Heart right ventricle (tissue), 16 donors: ENCODE data around the gene METAP1. TPM values are rescaled to one million over a fixed set of nuclear protein-coding genes. Genes with fewer than 3 reads are reported as not detected.
A peak's percentile ranks its signal among the peaks of the same experiment; 100 is the strongest.
"Not testable (repeated sequence)": the region's sequence is repeated elsewhere in the genome, so short reads cannot be mapped to it uniquely, and the experiment has no call there.

ENCODE experiments used
- ATAC-seq, 8 donors: fragments of 200-7000 bp; cut with Tn5 transposase; one replicate each; pipeline ENCODE4 v1.9.1; 2020; ENCODE audit warnings: mild to moderate bottlenecking in 8 of 8, moderate library complexity in 8 of 8, moderate number of reproducible peaks in 1 of 8
- DNase-seq, 2 donors: peaks; one replicate each; pipeline ENCODE4 v3.0.0-alpha.2; 2020
- H3K27ac ChIP-seq, 10 donors: fragments of 200-600 bp; sonication (generic) in 2 of 10; one replicate each; pipeline versions ENCODE4 v1.5.0 to v1.8.0; 2020 to 2022; ENCODE audit warnings: mild to moderate bottlenecking in 3 of 10
- H3K27me3 ChIP-seq, 7 donors: fragments of 200-600 bp; one replicate each; pipeline ENCODE4 v1.8.0; 2021 to 2022; ENCODE audit warnings: mild to moderate bottlenecking in 2 of 7
- H3K36me3 ChIP-seq, 9 donors: fragments of 200-600 bp; sonication (generic) in 1 of 9; one replicate each; pipeline versions ENCODE4 v1.5.0 to v1.8.0; 2020 to 2022; ENCODE audit warnings: mild to moderate bottlenecking in 2 of 9
- H3K4me1 ChIP-seq, 9 donors: fragments of 200-600 bp; sonication (generic) in 1 of 9; one replicate each; pipeline versions ENCODE4 v1.5.0 to v1.8.0; 2020 to 2022; ENCODE audit warnings: mild to moderate bottlenecking in 4 of 9
- H3K4me3 ChIP-seq, 10 donors: fragments of 200-600 bp; sonication (generic) in 2 of 10; one replicate each; pipeline versions ENCODE4 v1.5.0 to v1.8.0; 2020 to 2022; ENCODE audit warnings: mild to moderate bottlenecking in 7 of 10, moderate library complexity in 2 of 10
- H3K9me3 ChIP-seq, 11 donors: fragments of 200-600 bp in 10 of 11; sonication (generic) in 2 of 11; one replicate each; pipeline versions ENCODE4 v1.5.0 to v1.8.0; 2013 to 2022; ENCODE audit warnings: mild to moderate bottlenecking in 2 of 11, control low read depth in 1 of 11, moderate library complexity in 1 of 11
- CTCF ChIP-seq, 9 donors: fragments of 200-600 bp; sonication (generic) in 2 of 9; IDR thresholded peaks; one replicate each; pipeline versions ENCODE4 v1.5.0 to v1.8.0; 2021 to 2022; ENCODE audit warnings: antibody characterized with exemption in 9 of 9, mild to moderate bottlenecking in 5 of 9, moderate library complexity in 1 of 9
- WGBS, 2 donors: extraction: QIAGEN DNeasy Blood & Tissue Kit; methylation state at CpG; one replicate each; pipeline ENCODE4 v1.1.7; 2013; ENCODE audit warnings: inconsistent platforms in 1 of 2; 5-methylcytosine and 5-hydroxymethylcytosine counted together
- intact Hi-C, 10 donors: fragments of 100-400 bp; cut with DNase I; formaldehyde crosslinking; loops; one replicate each; pipeline versions ENCODE4 v1.11.1 to v1.14.2; 2022
- polyA plus RNA-seq, 2 donors: library from polyadenylated mRNA; stranded (reverse); fragments of 200-250 nt; gene quantifications; one replicate each; pipeline ENCODE4 v1.2.3, GENCODE V29; 2013
- total RNA-seq, 10 donors: library from RNA; stranded (reverse); fragmentation: NEBNext Ultra II Directional in 3 of 10; extraction: Animal tissue kit (Norgen Biotek cat#: 25700) in 3 of 10; gene quantifications; one replicate each; pipeline versions ENCODE4 v1.2.1 to v1.2.4, GENCODE V29; 2021 to 2023
- donor health status: Arrhythmogenic right ventricular cardiomyopathy.
- donor health status: ischemic (EF 13 %, LVEDD 7.1; RV severe dilation, severe dysfunction).
- donor health status: healthy with polysubstance abuse.
- donor health status: DM: no; HTN: yes; CAD: no.
- donor health status: DM: no; HTN: no; CAD: no.
- donor health status: ischemic (EF 25% LVEDD 6.9; RV normal size, moderate dysfunction).
- donor health status: ischemic (EF 25% LVEDD 5.7; RV mildly dilated, moderate dysfunction).
- donor health status: healthy.
- donor health status: DM: yes; HTN: yes; CAD: no.
- donor health status: Ischemic cardiomyopathy.
- donor health status: ischemic (EF 35%, LVEDD 5.7; RV mildly dilated, moderate dysfunction).
- donor health status: nonischemic (EF 11% LVEDD 7.7; RV severe dilation, severe dysfunction).
- donor health status: DM: yes; HTN: yes; CAD: no.
- donor health status: PGD.
- donor health status: ischemic (EF 29% LVEDD 5.4; RV normal size, mild dysfunction).
- donor health status: nonischemic (EF 23%, LVEDD 6.1; RV moderate dilation, normal function).

METAP1 gene
- total and polyA plus RNA-seq, 12 donors: 37.7 to 79.7 (median 59.8) TPM

DNA sequence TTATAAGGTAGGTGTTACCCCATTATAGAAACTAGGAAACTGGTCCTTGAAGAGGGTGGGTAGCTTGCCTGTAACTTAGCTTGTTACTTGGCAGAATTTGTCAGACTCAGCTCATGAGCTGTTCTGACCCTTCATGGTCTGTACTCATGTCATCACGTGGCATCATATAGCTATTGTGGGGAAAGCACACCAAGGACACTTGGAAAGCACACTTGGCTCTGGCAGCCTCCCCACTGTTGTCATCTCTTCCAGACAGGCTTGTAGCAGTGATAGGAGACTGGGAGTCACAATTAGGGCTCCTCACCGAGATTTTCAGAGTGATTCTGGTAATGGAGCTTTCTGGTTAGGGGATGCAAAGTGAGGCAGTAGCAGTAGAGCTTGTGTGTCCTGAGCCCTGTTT, 62.7 kb downstream of the METAP1 start:
- H3K36me3 ChIP-seq: peaks cover 0 to 80% (median 5%) of the 10 kb centered on the region in 9 donors
- WGBS, 2 donors: 51 to 61% methylated on average over 2 of the region's 2 CpGs
- ATAC-seq: peak in 6 of 8 donors; percentile 49 to 86 (median 60)

DNA sequence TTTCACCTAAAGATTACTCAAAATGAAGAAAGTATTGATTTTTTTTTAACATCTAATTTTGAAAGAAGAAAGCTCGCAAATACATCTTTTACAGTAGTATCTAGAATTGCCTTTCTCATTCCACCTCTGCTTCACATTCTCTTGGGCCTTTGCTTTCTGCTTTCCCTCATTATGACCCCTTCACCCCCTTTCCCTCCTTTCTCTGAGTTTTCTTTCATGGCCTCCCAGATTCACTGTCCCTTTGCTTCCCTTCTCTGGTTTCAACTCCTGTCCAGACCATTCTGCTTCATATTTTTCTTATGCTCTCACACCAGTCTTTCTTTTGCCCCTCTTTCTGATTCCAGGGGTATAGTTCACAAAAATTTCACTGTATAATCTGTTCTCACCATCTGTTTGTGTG, 64.0 kb downstream of the METAP1 start:
- H3K4me3 ChIP-seq: no peak overlapping the region
- no peaks in the 10 kb centered on the region for H3K27me3 ChIP-seq
- 97 to 98% methylated on average over 1 of the region's 1 CpG for WGBS, 2 donors
- DNase-seq (no peak), ATAC-seq (no peak)
- peaks cover 0 to 80% (median 5%) of the 10 kb centered on the region in 9 donors for H3K36me3 ChIP-seq
- H3K4me1 ChIP-seq: peaks cover 0 to 33% (median 17%) of the 10 kb centered on the region in 9 donors
- peak overlapping the region in 5 of 10 donors; percentile 17 to 70 (median 55) for H3K27ac ChIP-seq
- intact Hi-C loops: loop anchor here in 9 of 10 donors (5.0 to 10.0 kb wide), 11 partner anchors 47 to 907 kb away; partner anchors contain the start of genes METAP1 (in 3 of the 9) and EIF4E (in 1 of the 9)
- H3K9me3 ChIP-seq: no peaks in the 10 kb centered on the region
- TF ChIP-seq CTCF (IDR thresholded peaks at IDR 0.05): no peak

More for the DNA sequence above, 62.7 kb downstream of the METAP1 start:
- intact Hi-C loops: loop anchor here in 9 of 10 donors (5.0 to 10.0 kb wide), 11 partner anchors 46 to 906 kb away; partner anchors contain the start of genes METAP1 (in 3 of the 9) and EIF4E (in 1 of the 9)
- Histone ChIP-seq H3K9me3 (no peaks in the 10 kb centered on the region), H3K27me3 (no peaks in the 10 kb centered on the region), H3K4me3 (no peak overlapping the region), H3K27ac (peak overlapping the region in 4 of 10 donors; percentile 39 to 64 (median 46)), H3K4me1 (peaks cover 0 to 33% (median 17%) of the 10 kb centered on the region in 9 donors)
- no peak for TF ChIP-seq CTCF (IDR thresholded peaks at IDR 0.05)
- DNase-seq: peak; percentile 18 to 33

DNA sequence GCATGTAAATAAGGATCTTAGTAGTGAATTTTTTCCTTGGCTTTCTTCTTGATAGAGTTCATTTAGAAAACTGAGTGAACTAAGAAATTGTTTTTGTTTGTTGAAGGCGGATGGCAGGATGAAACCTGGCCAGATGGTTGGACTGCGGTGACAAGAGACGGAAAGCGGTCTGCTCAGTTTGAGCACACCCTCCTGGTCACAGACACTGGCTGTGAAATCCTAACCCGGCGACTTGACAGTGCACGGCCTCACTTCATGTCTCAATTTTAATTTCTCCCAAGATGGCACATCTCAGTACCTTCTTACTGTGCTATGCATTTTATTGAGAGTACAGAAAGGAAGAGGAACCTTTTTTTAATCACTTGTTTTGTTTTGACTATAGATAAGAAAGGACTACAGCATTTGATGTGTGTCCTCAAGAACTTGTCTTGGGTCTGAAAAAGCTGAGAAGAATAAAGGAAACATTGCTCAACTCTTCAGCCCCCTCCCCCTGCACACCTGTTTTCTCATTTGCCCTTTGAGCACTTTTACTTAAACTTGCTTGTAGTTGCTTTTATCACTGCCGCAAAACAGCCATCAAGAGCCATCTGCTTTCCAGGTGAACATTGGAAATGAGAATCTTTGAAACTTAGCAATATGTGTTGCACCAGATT, 65.7 kb downstream of the METAP1 start:
- intact Hi-C loops: no loop called here
- Histone ChIP-seq H3K27ac (peak overlapping the region in 5 of 10 donors; percentile 50 to 70 (median 68)), H3K36me3 (peaks cover 0 to 88% (median 5%) of the 10 kb centered on the region in 9 donors), H3K4me3 (no peak overlapping the region), H3K4me1 (peaks cover 0 to 28% (median 13%) of the 10 kb centered on the region in 9 donors), H3K27me3 (no peaks in the 10 kb centered on the region), H3K9me3 (no peaks in the 10 kb centered on the region)
- DNase-seq (no peak), ATAC-seq (no peak)
- WGBS, 2 donors: 95 to 97% methylated on average over 8 of the region's 8 CpGs
- no peak for TF ChIP-seq CTCF (IDR thresholded peaks at IDR 0.05)

DNA sequence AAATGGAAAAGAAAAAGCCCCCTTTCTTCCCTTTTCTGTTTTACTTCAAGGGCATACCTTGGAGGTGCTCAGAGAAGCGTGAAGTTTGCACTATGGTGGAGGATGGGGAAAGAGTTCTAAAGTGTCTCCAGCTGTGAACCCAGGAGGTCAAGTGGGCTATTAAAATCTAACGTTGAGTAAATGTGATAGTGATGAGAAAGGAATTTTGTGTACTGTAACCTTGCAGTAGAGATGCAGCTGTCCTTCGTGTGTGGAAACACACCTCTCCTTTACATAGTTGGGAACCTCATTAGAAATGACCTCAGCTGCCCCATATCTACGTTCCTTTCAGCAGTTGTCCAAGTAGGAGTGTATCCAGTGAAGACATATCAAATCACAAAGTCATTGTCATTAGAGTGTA, 66.6 kb downstream of the METAP1 start:
- WGBS, 2 donors: 35 to 53% methylated on average over 4 of the region's 4 CpGs
- intact Hi-C loops: no loop called here

DNA sequence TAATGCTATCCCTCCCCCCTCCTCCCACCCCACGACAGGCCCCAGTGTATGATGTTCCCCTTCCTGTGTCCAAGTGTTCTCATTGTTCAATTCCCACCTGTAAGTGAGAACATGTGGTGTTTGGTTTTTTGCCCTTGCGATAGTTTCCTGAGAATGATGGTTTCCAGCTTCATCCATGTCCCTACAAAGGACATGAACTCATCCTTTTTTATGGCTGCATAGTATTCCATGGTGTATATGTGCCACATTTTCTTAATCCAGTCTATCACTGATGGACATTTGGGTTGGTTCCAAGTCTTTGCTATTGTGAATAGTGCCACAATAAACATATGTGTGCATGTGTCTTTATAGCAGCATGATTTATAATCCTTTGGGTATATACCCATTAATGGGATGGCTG, 70.0 kb downstream of the METAP1 start:
- intact Hi-C loops, DNase-seq, H3K27me3 ChIP-seq, H3K9me3 ChIP-seq, H3K27ac ChIP-seq, H3K4me3 ChIP-seq, ATAC-seq: not testable (repeated sequence)
- peaks cover 0 to 93% (median 10%) of the 10 kb centered on the region in 9 donors for H3K36me3 ChIP-seq
- 100% methylated on average over 1 to 2 of the region's 2 CpGs for WGBS, 2 donors
- H3K4me1 ChIP-seq: peaks cover 0 to 15% (median 0%) of the 10 kb centered on the region in 9 donors

More for the DNA sequence above, 66.6 kb downstream of the METAP1 start:
- peak in 5 of 8 donors; percentile 29 to 54 (median 50) for ATAC-seq
- Histone ChIP-seq H3K27ac (peak overlapping the region in 5 of 10 donors; percentile 32 to 68 (median 41)), H3K4me3 (no peak overlapping the region), H3K9me3 (no peaks in the 10 kb centered on the region), H3K36me3 (peaks cover 0 to 94% (median 5%) of the 10 kb centered on the region in 9 donors), H3K27me3 (no peaks in the 10 kb centered on the region), H3K4me1 (peaks cover 0 to 28% (median 13%) of the 10 kb centered on the region in 9 donors)
- no peak for TF ChIP-seq CTCF (IDR thresholded peaks at IDR 0.05)
- no peak for DNase-seq
